HCT116 (cell line): ENCODE data around the gene PI4K2A. TPM values are rescaled to one million over a fixed set of nuclear protein-coding genes. Genes with fewer than 3 reads are reported as not detected.

Source experiments
- ATAC-seq: fragments of 200-7000 bp; cut with Tn5 transposase; 2 replicates; pipeline ENCODE4 v1.9.1; 2020; ENCODE audit warnings: mild to moderate bottlenecking, moderate library complexity
- BruUV-seq: library from RNA; stranded (reverse); fragments of 400-500 nt; replicated peaks from 2 replicates; lab custom pipeline; 2021; lab: Mats Ljungman, UMichigan
- CTCF ChIA-PET: fragments of 300-600 bp; sonication (Branson Sonifier 250); formaldehyde crosslinking; loops from one replicate; lab custom pipeline; 2021; ENCODE audit warnings: antibody characterized with exemption; lab: Charles Lee
- POLR2A ChIA-PET: fragments of 300-600, 350-600 bp; sonication (Branson Sonifier 250); formaldehyde crosslinking; loops from one replicate; lab custom pipeline; 2021; ENCODE audit warnings: antibody characterized with exemption; lab: Charles Lee
- RAD21 ChIA-PET, 2 experiments: fragments of 300-600 bp; sonication (Branson Sonifier 250); formaldehyde crosslinking; loops; one replicate each; lab custom pipeline; 2023; ENCODE audit warnings: low total read pairs in 2 of 2; ENCODE audit not compliant: uncharacterized antibody in 2 of 2, unreplicated experiment in 2 of 2, low non-redundant PET in 1 of 2; lab: Charles Lee
- DNase-seq: peaks from one replicate; pipeline ENCODE4 v3.0.0-alpha.2; 2010; ENCODE audit warnings: low read depth, low spot score
- H2AFZ ChIP-seq: fragments of 200-600 bp; shearing (Covaris generic), sonication (generic); 2 replicates; pipeline ENCODE4 v1.6.1; 2017; ENCODE audit warnings: low read depth, mixed run types, mixed read lengths, antibody characterized with exemption, low read length; ENCODE audit not compliant: poor library complexity, severe bottlenecking
- H3K27ac ChIP-seq: 2 replicates; pipeline ENCODE4 v1.5.1; 2012; ENCODE audit warnings: low read depth, low read length
- H3K27me3 ChIP-seq: fragments of 200-600 bp; sonication (generic); 2 replicates; pipeline ENCODE4 v1.6.1; 2016; ENCODE audit warnings: mixed run types, low read length, mixed read lengths; ENCODE audit not compliant: insufficient read depth
- H3K36me3 ChIP-seq, 2 experiments: fragments of 200-500 bp in 1 of 2; fragments of 200-600 bp in 1 of 2; sonication (Bioruptor generic) in 1 of 2; sonication (generic) in 1 of 2; 2 replicates each; pipeline versions ENCODE4 v1.5.1 to v1.6.1; 2014 to 2016; ENCODE audit warnings: low read length in 2 of 2, inconsistent platforms in 1 of 2, mixed read lengths in 1 of 2, mixed run types in 1 of 2; ENCODE audit not compliant: insufficient read depth in 2 of 2, control insufficient read depth in 1 of 2
- H3K4me1 ChIP-seq, 2 experiments: fragments of 200-600 bp in 1 of 2; sonication (generic) in 1 of 2; 2 replicates each; pipeline versions ENCODE4 v1.5.1 to v1.6.1; 2012 to 2017; ENCODE audit warnings: low read length in 2 of 2, inconsistent platforms in 1 of 2, mild to moderate bottlenecking in 1 of 2, mixed read lengths in 1 of 2, mixed run types in 1 of 2, moderate library complexity in 1 of 2; ENCODE audit not compliant: insufficient read depth in 2 of 2, control insufficient read depth in 1 of 2
- H3K4me2 ChIP-seq: fragments of 200-600 bp; sonication (generic); 2 replicates; pipeline ENCODE4 v1.6.1; 2017; ENCODE audit warnings: mixed run types, low read length, mixed read lengths
- H3K4me3 ChIP-seq, 2 experiments: fragments of 200-600 bp in 1 of 2; sonication (generic) in 1 of 2; replicated peaks in 1 of 2; 2 replicates each; pipeline ENCODE4 v1.5.1; 2011 to 2016; ENCODE audit warnings: low read length in 2 of 2, control low read depth in 1 of 2, low read depth in 1 of 2, mild to moderate bottlenecking in 1 of 2, mixed read lengths in 1 of 2, mixed run types in 1 of 2
- H3K79me2 ChIP-seq: fragments of 200-600 bp; sonication (generic); 2 replicates; pipeline ENCODE4 v1.6.1; 2017; ENCODE audit warnings: mild to moderate bottlenecking, mixed run types, low read length, moderate library complexity, mixed read lengths; ENCODE audit not compliant: insufficient read depth
- H3K9ac ChIP-seq: fragments of 200-600 bp; sonication (generic); 2 replicates; pipeline ENCODE4 v1.6.1; 2016; ENCODE audit warnings: low read length, mixed read lengths
- H3K9me2 ChIP-seq: fragments of 200-600 bp; sonication (generic), shearing (Covaris generic); 2 replicates; pipeline ENCODE4 v1.6.1; 2017; ENCODE audit warnings: mixed run types, mild to moderate bottlenecking, moderate library complexity; ENCODE audit not compliant: insufficient read depth
- H3K9me3 ChIP-seq, 2 experiments: fragments of 200-500 bp in 1 of 2; fragments of 200-600 bp in 1 of 2; sonication (Bioruptor generic) in 1 of 2; sonication (generic) in 1 of 2; 2 replicates each; pipeline ENCODE4 v1.6.1; 2014 to 2017; ENCODE audit warnings: low read length in 2 of 2, mixed read lengths in 2 of 2, inconsistent platforms in 1 of 2, low read depth in 1 of 2, mild to moderate bottlenecking in 1 of 2, mixed run types in 1 of 2, moderate library complexity in 1 of 2; ENCODE audit not compliant: control insufficient read depth in 1 of 2, insufficient read depth in 1 of 2
- H4K20me1 ChIP-seq: fragments of 200-600 bp; sonication (generic), shearing (Covaris generic); 2 replicates; pipeline ENCODE4 v1.6.1; 2017; ENCODE audit warnings: mixed run types, mild to moderate bottlenecking, moderate library complexity; ENCODE audit not compliant: insufficient read depth
- CBX3 ChIP-seq: IDR thresholded peaks from 2 replicates; pipeline ENCODE4 v1.6.1; 2012; ENCODE audit warnings: low read depth
- CEBPB ChIP-seq: IDR thresholded peaks from 2 replicates; pipeline ENCODE4 v1.6.1; 2012; ENCODE audit warnings: low read depth
- CTCF ChIP-seq, 3 experiments: fragments of 200-600 bp in 1 of 3; sonication (generic) in 1 of 3; IDR thresholded peaks in 2 of 3; conservative IDR thresholded peaks in 1 of 3; 2 replicates each; pipeline ENCODE4 v1.5.1; 2012 to 2017; ENCODE audit warnings: low read depth in 2 of 3, low read length in 2 of 3, antibody characterized with exemption in 1 of 3, borderline replicate concordance in 1 of 3, control low read depth in 1 of 3, mild to moderate bottlenecking in 1 of 3, mixed read lengths in 1 of 3, mixed run types in 1 of 3, moderate library complexity in 1 of 3; ENCODE audit not compliant: insufficient read depth in 1 of 3
- EGR1 ChIP-seq: IDR thresholded peaks from 2 replicates; pipeline ENCODE4 v1.6.1; 2012; ENCODE audit warnings: low read depth
- EZH2 ChIP-seq: fragments of 200-600 bp; sonication (generic); IDR thresholded peaks from 2 replicates; pipeline ENCODE4 v1.6.1; 2017; ENCODE audit warnings: antibody characterized with exemption, mixed run types
- JUND ChIP-seq: IDR thresholded peaks from 2 replicates; pipeline ENCODE4 v1.6.1; 2012
- POLR2AphosphoS5 ChIP-seq: IDR thresholded peaks from 2 replicates; pipeline ENCODE4 v1.6.1; 2011; ENCODE audit warnings: mild to moderate bottlenecking, low read depth, low read length, moderate library complexity
- RAD21 ChIP-seq: IDR thresholded peaks from 2 replicates; pipeline ENCODE4 v1.6.1; 2012; ENCODE audit warnings: low read depth, mild to moderate bottlenecking
- SP1 ChIP-seq: IDR thresholded peaks from 2 replicates; pipeline ENCODE4 v1.6.1; 2012; ENCODE audit warnings: low read depth
- SRF ChIP-seq: IDR thresholded peaks from 2 replicates; pipeline ENCODE4 v1.6.1; 2012; ENCODE audit warnings: low read depth
- YY1 ChIP-seq: IDR thresholded peaks from 2 replicates; pipeline ENCODE4 v1.6.1; 2011; ENCODE audit warnings: low read length, low read depth, moderate library complexity, mild to moderate bottlenecking; ENCODE audit not compliant: insufficient replicate concordance; ENCODE audit errors: extremely low read depth
- ZBTB33 ChIP-seq: IDR thresholded peaks from 2 replicates; pipeline ENCODE4 v1.6.1; 2011; ENCODE audit warnings: mild to moderate bottlenecking, low read length, moderate library complexity; ENCODE audit not compliant: insufficient replicate concordance; ENCODE audit errors: extremely low read depth
- ZNF274 ChIP-seq: fragments of 200-500 bp; sonication (Bioruptor generic); IDR thresholded peaks from 2 replicates; pipeline ENCODE4 v1.6.1; 2014; ENCODE audit warnings: mild to moderate bottlenecking, low read depth, low read length, inconsistent platforms
- intact Hi-C: fragments of 100-400 bp; cut with micrococcal nuclease; formaldehyde crosslinking; loops from 2 replicates; pipeline ENCODE4 v1.10.0; 2022
- total RNA-seq: library from RNA; stranded (reverse); gene quantifications from one replicate; pipeline ENCODE4 v1.2.1, GENCODE V29; 2021; ENCODE audit not compliant: unreplicated experiment

PI4K2A gene
- total RNA-seq, 1 experiment from 2014 or later: 20.0 TPM

GRCh38 chr10:97608991-97609561 lies 31.4 kb upstream of the PI4K2A start:
- no peaks in the 10 kb centered on the region for H3K9me2 ChIP-seq
- H3K4me2 ChIP-seq: no peak overlapping the region
- ChIA-PET CTCF (no interaction called here), POLR2A (no interaction called here), RAD21 (interaction anchor here in 1 of 2 experiments (1.3 kb wide), 1 partner anchor 143 kb away, joined by 3 read pairs; no protein-coding TSS in a partner anchor)
- no peak for ATAC-seq
- no peak overlapping the region for H3K9ac ChIP-seq
- H4K20me1 ChIP-seq: no peaks in the 10 kb centered on the region
- intact Hi-C loops: no loop called here
- no peaks in the 10 kb centered on the region for H3K36me3 ChIP-seq
- H3K27ac ChIP-seq: no peak overlapping the region
- H3K79me2 ChIP-seq: no peaks in the 10 kb centered on the region
- BruUV-seq: no TSS peak
- H3K4me1 ChIP-seq: peaks cover 3 to 4% of the 10 kb centered on the region in 2 experiments; a peak in 2 of 4 replicates
- no peak for DNase-seq
- TF ChIP-seq POLR2AphosphoS5 (no peak), RAD21 (no peak), EZH2 (no peak), YY1 (no peak), CTCF (IDR thresholded peaks at IDR 0.05 in 2 of 3, conservative IDR thresholded peaks at IDR 0.05 in 1 of 3; ENCODE audit: borderline replicate concordance in 1 of 3, insufficient read depth in 1 of 3, low read depth in 2 of 3, low read length in 2 of 3) (no peak), CEBPB (no peak), SP1 (no peak), JUND (no peak), CBX3 (no peak), EGR1 (no peak), SRF (no peak), ZNF274 (no peak), ZBTB33 (no peak)
- H3K4me3 ChIP-seq: no peak overlapping the region
- H2AFZ ChIP-seq: no peak overlapping the region
- no peaks in the 10 kb centered on the region for H3K9me3 ChIP-seq
- no peaks in the 10 kb centered on the region for H3K27me3 ChIP-seq
